Hepatic stellate cell (primary cell): ENCODE measurements around the gene EYA4.

Experiments
- DNase-seq: peaks from one replicate; pipeline ENCODE4 v3.0.0; 2011; ENCODE audit warnings: low spot score

Gene EYA4

GRCh38 chr6:133242637-133243585 lies 1.8 kb downstream of the EYA4 start:
- peak; percentile 1 for DNase-seq

- no peak for DNase-seq
These were observed 2.7 kb downstream of the EYA4 start for GRCh38 chr6:133243723-133244305.

GRCh38 chr6:133244519-133244918 lies 3.4 kb downstream of the EYA4 start:
- DNase-seq = no peak

- DNase-seq = no peak
These were observed 3.9 kb downstream of the EYA4 start for GRCh38 chr6:133245007-133245406.

- no peak for DNase-seq
These were observed 4.3 kb downstream of the EYA4 start for GRCh38 chr6:133245422-133245903.

- DNase-seq = no peak
These were observed 6.4 kb downstream of the EYA4 start for GRCh38 chr6:133247581-133247980.

GRCh38 chr6:133248241-133249001 lies 7.3 kb downstream of the EYA4 start:
- DNase-seq = no peak

GRCh38 chr6:133251688-133252087 lies 10.5 kb downstream of the EYA4 start:
- no peak for DNase-seq

GRCh38 chr6:133254552-133255228 lies 13.5 kb downstream of the EYA4 start:
- DNase-seq = no peak

GRCh38 chr6:133257545-133258105 lies 16.5 kb downstream of the EYA4 start:
- DNase-seq = no peak

GRCh38 chr6:133259561-133259960 lies 18.4 kb downstream of the EYA4 start:
- no peak for DNase-seq

GRCh38 chr6:133262804-133263203 lies 21.6 kb downstream of the EYA4 start:
- DNase-seq = no peak

- no peak for DNase-seq
These were observed 23.9 kb downstream of the EYA4 start for GRCh38 chr6:133265066-133265465.

GRCh38 chr6:133266186-133266585 lies 25.0 kb downstream of the EYA4 start:
- DNase-seq = no peak

- no peak for DNase-seq
These were observed 27.5 kb downstream of the EYA4 start for GRCh38 chr6:133268621-133269020.

- DNase-seq = no peak
These were observed 33.7 kb downstream of the EYA4 start for GRCh38 chr6:133274813-133275212.

GRCh38 chr6:133275213-133275612 lies 34.1 kb downstream of the EYA4 start:
- DNase-seq = no peak

GRCh38 chr6:133277228-133277899 lies 36.2 kb downstream of the EYA4 start:
- no peak for DNase-seq

GRCh38 chr6:133277900-133278545 lies 36.9 kb downstream of the EYA4 start:
- no peak for DNase-seq

- DNase-seq = no peak
These were observed 45.6 kb downstream of the EYA4 start for GRCh38 chr6:133286765-133287164.

GRCh38 chr6:133288662-133289061 lies 47.5 kb downstream of the EYA4 start:
- DNase-seq = no peak
